GM12865 (cell line): ENCODE results near the gene TFAP2C.

Experiments
- DNase-seq: peaks from one replicate; pipeline ENCODE4 v3.0.0; 2010; ENCODE audit warnings: low read depth
- H3K4me3 ChIP-seq: 2 replicates; pipeline ENCODE4 v1.5.1; 2011; ENCODE audit warnings: mild to moderate bottlenecking, low read depth, low read length, control low read depth
- TF ChIP-seq, protein P1 (sequence below): IDR thresholded peaks from 2 replicates; pipeline ENCODE4 v1.5.1; 2011; ENCODE audit warnings: low read length, control low read depth, low read depth, inconsistent platforms; ENCODE audit not compliant: insufficient read depth; ENCODE audit errors: missing control alignments

The TFAP2C gene

GRCh38 chr20:56625837-56626236 lies 3.3 kb upstream of the TFAP2C start:
- no peak overlapping the region for H3K4me3 ChIP-seq

DNA sequence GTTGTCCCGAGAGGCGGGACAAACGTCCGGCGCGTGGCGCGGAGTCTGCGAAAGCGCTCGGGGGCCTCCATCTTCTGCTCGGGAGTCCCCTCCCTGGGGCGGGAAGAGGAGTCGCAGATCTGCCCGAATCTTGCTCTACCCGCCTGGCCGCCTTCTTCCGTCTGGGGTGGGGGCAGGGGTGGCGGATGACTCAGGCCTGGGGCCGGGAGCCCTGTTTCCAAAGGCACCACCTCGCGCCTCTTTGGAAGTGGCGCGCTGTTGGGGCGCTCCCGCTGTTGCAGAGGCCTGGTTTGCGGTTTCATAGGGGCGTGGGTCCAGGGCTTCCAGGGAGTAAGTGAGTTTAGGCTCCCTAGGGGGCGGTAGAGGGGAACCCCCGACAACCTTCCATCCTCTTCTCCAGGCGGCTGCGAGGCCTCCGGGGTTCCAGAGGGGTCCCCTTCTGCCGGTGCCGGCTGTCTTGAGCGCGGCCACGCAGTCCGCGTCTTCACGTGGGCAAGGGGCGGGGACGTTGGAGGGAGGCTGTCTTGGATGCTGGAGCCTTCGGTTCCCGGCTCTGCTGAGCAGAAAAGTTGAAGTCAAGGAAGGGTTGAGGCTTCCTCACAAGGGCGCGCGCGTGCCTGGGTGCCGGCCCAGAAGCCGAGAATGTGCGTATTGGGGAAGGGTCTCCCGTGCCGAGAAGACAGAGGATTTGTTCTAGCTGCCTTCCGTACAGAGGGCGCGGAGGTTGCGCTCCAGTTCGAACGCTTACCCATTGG lies 2.6 kb upstream of the TFAP2C start:
- H3K4me3 ChIP-seq: no peak overlapping the region
- TF ChIP-seq, protein P1, sequence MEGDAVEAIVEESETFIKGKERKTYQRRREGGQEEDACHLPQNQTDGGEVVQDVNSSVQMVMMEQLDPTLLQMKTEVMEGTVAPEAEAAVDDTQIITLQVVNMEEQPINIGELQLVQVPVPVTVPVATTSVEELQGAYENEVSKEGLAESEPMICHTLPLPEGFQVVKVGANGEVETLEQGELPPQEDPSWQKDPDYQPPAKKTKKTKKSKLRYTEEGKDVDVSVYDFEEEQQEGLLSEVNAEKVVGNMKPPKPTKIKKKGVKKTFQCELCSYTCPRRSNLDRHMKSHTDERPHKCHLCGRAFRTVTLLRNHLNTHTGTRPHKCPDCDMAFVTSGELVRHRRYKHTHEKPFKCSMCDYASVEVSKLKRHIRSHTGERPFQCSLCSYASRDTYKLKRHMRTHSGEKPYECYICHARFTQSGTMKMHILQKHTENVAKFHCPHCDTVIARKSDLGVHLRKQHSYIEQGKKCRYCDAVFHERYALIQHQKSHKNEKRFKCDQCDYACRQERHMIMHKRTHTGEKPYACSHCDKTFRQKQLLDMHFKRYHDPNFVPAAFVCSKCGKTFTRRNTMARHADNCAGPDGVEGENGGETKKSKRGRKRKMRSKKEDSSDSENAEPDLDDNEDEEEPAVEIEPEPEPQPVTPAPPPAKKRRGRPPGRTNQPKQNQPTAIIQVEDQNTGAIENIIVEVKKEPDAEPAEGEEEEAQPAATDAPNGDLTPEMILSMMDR: no peak
- DNase-seq: no peak

More at GRCh38 chr20:56625837-56626236, 3.3 kb upstream of the TFAP2C start:
- TF ChIP-seq, protein P1: no peak
- DNase-seq: no peak

- TF ChIP-seq, protein P1: no peak
- DNase-seq: no peak
- no peak overlapping the region for H3K4me3 ChIP-seq
Observed at GRCh38 chr20:56627122-56628014, 1.7 kb upstream of the TFAP2C start.

GRCh38 chr20:56628015-56628872 lies 862 bp upstream of the TFAP2C start:
- DNase-seq: no peak
- TF ChIP-seq, protein P1: no peak
- H3K4me3 ChIP-seq: no peak overlapping the region

DNA sequence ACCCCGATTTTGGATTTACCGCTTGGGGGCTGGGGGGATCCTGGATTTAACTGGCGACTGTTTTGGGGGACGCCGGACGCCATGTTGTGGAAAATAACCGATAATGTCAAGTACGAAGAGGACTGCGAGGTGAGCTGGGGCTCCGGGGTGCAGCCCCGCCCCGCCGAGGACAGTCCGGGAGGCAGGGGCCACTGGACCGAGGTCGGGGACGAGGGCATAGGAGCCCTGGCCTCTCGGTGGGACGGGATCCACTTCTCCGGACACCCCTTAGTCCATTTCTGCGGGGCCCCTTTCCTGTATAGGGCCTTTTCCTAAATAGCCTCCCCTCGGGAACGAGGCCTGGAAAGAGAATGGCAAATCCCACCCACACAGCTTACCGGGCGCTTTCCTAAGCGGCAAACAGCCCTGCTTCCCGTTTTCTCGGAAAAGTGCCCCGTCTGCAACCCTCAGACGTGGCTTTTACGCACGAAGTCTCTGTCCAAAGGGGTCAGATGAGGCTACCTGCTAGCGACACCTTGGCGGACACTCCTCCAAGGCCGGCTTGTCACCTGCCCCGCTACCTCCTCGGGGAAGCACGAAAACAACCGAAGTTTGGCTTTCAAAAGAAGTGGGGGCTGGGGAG lies 469 bp downstream of the TFAP2C start:
- H3K4me3 ChIP-seq: no peak overlapping the region
- TF ChIP-seq, protein P1: no peak

DNA sequence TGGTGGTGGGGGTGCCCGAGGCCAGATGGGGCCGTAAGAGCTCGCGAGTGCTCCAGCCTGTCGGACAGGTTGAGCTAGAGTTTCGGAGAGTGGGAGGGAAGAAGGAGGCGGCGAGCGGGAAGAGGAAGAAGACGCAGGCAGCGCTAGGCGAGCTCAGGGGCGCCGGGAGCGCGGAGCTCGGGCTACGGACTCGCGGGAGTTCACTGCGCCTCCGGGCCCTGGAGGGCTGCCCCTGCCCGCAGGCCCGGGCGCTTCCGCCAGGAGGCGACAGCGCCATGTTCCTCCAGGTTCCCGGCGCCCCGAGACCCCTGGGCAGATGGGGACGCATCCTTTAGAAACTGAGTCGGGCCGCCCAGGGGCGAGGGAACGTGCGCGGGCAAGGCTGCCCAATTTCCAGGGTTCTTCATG lies 984 bp downstream of the TFAP2C start:
- H3K4me3 ChIP-seq: no peak overlapping the region
- TF ChIP-seq, protein P1: peak; percentile 5
- DNase-seq: no peak

More for the DNA sequence above, 469 bp downstream of the TFAP2C start:
- no peak for DNase-seq
